Esophagus squamous epithelium (tissue), 5 donors: ENCODE results near the gene OR2A25. TPM values are rescaled to one million over a fixed set of nuclear protein-coding genes. Genes with fewer than 3 reads are reported as not detected.
"Not testable (repeated sequence)": the region's sequence is repeated elsewhere in the genome, so short reads cannot be mapped to it uniquely, and the experiment has no call there.

ENCODE experiments used
- DNase-seq: peaks from one replicate; lab custom pipeline; 2025; lab: John Stamatoyannopoulos, UW
- H3K27ac ChIP-seq, 4 donors: fragments of 200-600 bp; sonication (generic); one replicate each; pipeline ENCODE4 v1.5.1; 2016 to 2019; ENCODE audit warnings: mild to moderate bottlenecking in 1 of 4
- H3K27me3 ChIP-seq, 4 donors: fragments of 200-600 bp; sonication (generic); 1 replicate in 3 of 4; 2 replicates in 1 of 4; pipeline versions ENCODE4 v1.5.1 to v1.6.0; 2017 to 2021; ENCODE audit warnings: antibody characterized with exemption in 1 of 4
- H3K36me3 ChIP-seq, 3 donors: fragments of 200-600 bp; sonication (generic); one replicate each; pipeline ENCODE4 v1.5.1; 2016 to 2019
- H3K4me1 ChIP-seq, 3 donors: fragments of 200-600 bp; sonication (generic); one replicate each; pipeline ENCODE4 v1.5.1; 2017 to 2019
- H3K4me3 ChIP-seq, 4 donors: fragments of 200-600 bp; sonication (generic); 1 replicate in 3 of 4; 2 replicates in 1 of 4; pipeline ENCODE4 v1.5.1; 2016 to 2019; ENCODE audit warnings: mild to moderate bottlenecking in 2 of 4, moderate library complexity in 1 of 4
- H3K9me3 ChIP-seq, 3 donors: fragments of 200-600 bp; sonication (generic); one replicate each; pipeline ENCODE4 v1.5.1; 2016 to 2019
- CTCF ChIP-seq, 6 experiments: fragments of 450-650 bp in 4 of 6; fragments of 200-600 bp in 2 of 6; sonication (generic) in 2 of 6; IDR thresholded peaks; one replicate each; pipeline ENCODE4 v1.5.1; 2016 to 2019; ENCODE audit warnings: antibody characterized with exemption in 6 of 6, mild to moderate bottlenecking in 4 of 6, moderate library complexity in 4 of 6
- POLR2A ChIP-seq, 4 donors: fragments of 450-650 bp; IDR thresholded peaks; one replicate each; pipeline ENCODE4 v1.6.1; 2017; ENCODE audit warnings: antibody characterized with exemption in 4 of 4, mild to moderate bottlenecking in 4 of 4, moderate library complexity in 3 of 4
- WGBS, 2 donors: methylation state at CpG; one replicate each; pipeline ENCODE4 v1.1.5; 2018; 5-methylcytosine and 5-hydroxymethylcytosine counted together
- intact Hi-C: fragments of 100-400 bp; cut with DNase I; formaldehyde crosslinking; loops from one replicate; pipeline ENCODE4 v1.15.0; 2022
- total RNA-seq, 4 donors: library from RNA; depleted of rRNA; stranded (reverse); fragments of >200 nt; gene quantifications; one replicate each; pipeline ENCODE4 v1.1.0, GENCODE V29; 2016
- donor health status: DM: yes; HTN: yes; CAD: no.

Gene OR2A25
- total RNA-seq, 4 donors from 2014 or later, result not detected

- WGBS, 2 donors, result 80 to 100% methylated on average over 1 of the region's 1 CpG
- TF ChIP-seq POLR2A (IDR thresholded peaks at IDR 0.05), result no peak
- no peak for TF ChIP-seq CTCF (IDR thresholded peaks at IDR 0.05)
- intact Hi-C loops, result no loop called here
Observed at GRCh38 chr7:144048648-144049047, 21.0 kb upstream of the OR2A25 start, which contains the start of gene OR2A5. Gene OR2A5, plus strand, starts transcription at chr7:144048948. Its CDS starts 1,454 bp downstream, at chr7:144050402.

GRCh38 chr7:144049491-144049890 is 20.1 kb upstream of the OR2A25 start:
- TF ChIP-seq CTCF (IDR thresholded peaks at IDR 0.05), result no peak
- TF ChIP-seq POLR2A (IDR thresholded peaks at IDR 0.05), result no peak
- Histone ChIP-seq H3K4me1 (no peaks in the 10 kb centered on the region), H3K27me3 (no peaks in the 10 kb centered on the region), H3K36me3 (no peaks in the 10 kb centered on the region), H3K9me3 (no peaks in the 10 kb centered on the region), H3K4me3 (no peak overlapping the region), H3K27ac (no peak overlapping the region)
- WGBS, 2 donors, result 32 to 66% methylated on average over 2 of the region's 2 CpGs
- intact Hi-C loops, result no loop called here
- no peak for DNase-seq

More at GRCh38 chr7:144048648-144049047, 21.0 kb upstream of the OR2A25 start, which contains the start of gene OR2A5:
- Histone ChIP-seq H3K4me3 (no peak within 1 kb of the TSS), H3K27me3 (no peaks in the 10 kb centered on the region), H3K27ac (no peak within 1 kb of the TSS), H3K36me3 (no peaks in the 10 kb centered on the region), H3K4me1 (no peaks in the 10 kb centered on the region), H3K9me3 (no peaks in the 10 kb centered on the region)
- no peak for DNase-seq

GRCh38 chr7:144050093-144050492 is 19.5 kb upstream of the OR2A25 start:
- Histone ChIP-seq H3K4me1 (no peaks in the 10 kb centered on the region), H3K27ac (no peak overlapping the region), H3K9me3 (no peaks in the 10 kb centered on the region), H3K36me3 (no peaks in the 10 kb centered on the region), H3K4me3 (no peak overlapping the region), H3K27me3 (no peaks in the 10 kb centered on the region)
- DNase-seq, result no peak
- TF ChIP-seq CTCF (IDR thresholded peaks at IDR 0.05) (no peak), POLR2A (IDR thresholded peaks at IDR 0.05) (no peak)
- WGBS, 2 donors, result 34 to 37% methylated on average over 3 of the region's 3 CpGs
- intact Hi-C loops, result no loop called here

GRCh38 chr7:144050884-144051283 is 18.7 kb upstream of the OR2A25 start:
- H3K4me1 ChIP-seq, intact Hi-C loops, H3K9me3 ChIP-seq, DNase-seq, H3K27me3 ChIP-seq, H3K36me3 ChIP-seq, H3K4me3 ChIP-seq, H3K27ac ChIP-seq: not testable (repeated sequence)
- 84 to 88% methylated on average over 5 to 6 of the region's 8 CpGs for WGBS, 2 donors

DNA sequence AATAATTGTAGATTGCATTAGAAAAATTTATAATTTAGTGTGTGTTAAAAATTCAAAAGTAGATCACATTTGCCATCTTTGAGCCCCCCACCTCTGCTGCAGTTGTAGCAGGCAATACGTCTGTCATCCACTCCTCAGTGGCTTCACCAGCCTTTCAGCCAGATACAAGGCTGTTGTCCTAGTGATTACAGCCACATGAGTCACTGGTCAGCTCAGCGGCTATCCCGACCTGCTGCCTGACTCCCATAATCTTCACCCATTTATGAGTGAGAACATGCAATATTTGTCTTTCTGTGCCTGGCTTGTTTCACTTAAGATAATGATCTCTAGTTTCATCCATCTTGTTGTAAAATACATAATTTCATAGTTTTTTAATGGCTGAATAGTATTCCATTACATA is 11.7 kb upstream of the OR2A25 start:
- no peak for DNase-seq
- Histone ChIP-seq H3K9me3 (no peaks in the 10 kb centered on the region), H3K27ac (no peak overlapping the region), H3K4me1 (no peaks in the 10 kb centered on the region), H3K4me3 (no peak overlapping the region), H3K36me3 (no peaks in the 10 kb centered on the region), H3K27me3 (no peaks in the 10 kb centered on the region)
- intact Hi-C loops, result no loop called here
- TF ChIP-seq CTCF (IDR thresholded peaks at IDR 0.05) (no peak), POLR2A (IDR thresholded peaks at IDR 0.05) (no peak)
- WGBS, 2 donors, result 57 to 63% methylated on average over 3 of the region's 3 CpGs

DNA sequence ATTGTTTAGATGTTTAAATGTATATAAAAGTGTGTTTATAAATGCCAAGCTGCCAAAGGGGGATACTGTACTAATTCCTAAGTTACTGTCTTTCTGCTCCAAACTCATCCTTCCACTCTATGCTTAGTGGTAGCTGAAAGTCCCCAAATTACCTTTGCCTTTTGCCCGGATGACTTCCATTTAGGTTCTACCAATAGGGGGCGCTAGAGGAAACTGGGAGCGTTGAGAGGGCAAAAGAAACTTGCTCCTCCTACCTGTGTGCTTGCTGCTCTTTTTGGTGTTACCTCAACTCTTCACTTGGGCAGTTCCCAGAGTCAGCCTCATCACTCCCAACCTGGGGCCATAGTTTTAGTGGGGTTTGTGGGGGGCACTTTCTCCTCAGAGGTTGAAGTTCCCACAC is 5.9 kb upstream of the OR2A25 start:
- Histone ChIP-seq H3K4me3 (no peak overlapping the region), H3K9me3 (no peaks in the 10 kb centered on the region), H3K27me3 (no peaks in the 10 kb centered on the region), H3K27ac (no peak overlapping the region), H3K36me3 (no peaks in the 10 kb centered on the region), H3K4me1 (no peaks in the 10 kb centered on the region)
- 39 to 48% methylated on average over 3 of the region's 3 CpGs for WGBS, 2 donors
- intact Hi-C loops, result no loop called here
- TF ChIP-seq CTCF (IDR thresholded peaks at IDR 0.05) (peak in 1 of 6 experiments; percentile 6), POLR2A (IDR thresholded peaks at IDR 0.05) (no peak)
- no peak for DNase-seq
